ENCODE results near the gene IQSEC3.

DNA sequence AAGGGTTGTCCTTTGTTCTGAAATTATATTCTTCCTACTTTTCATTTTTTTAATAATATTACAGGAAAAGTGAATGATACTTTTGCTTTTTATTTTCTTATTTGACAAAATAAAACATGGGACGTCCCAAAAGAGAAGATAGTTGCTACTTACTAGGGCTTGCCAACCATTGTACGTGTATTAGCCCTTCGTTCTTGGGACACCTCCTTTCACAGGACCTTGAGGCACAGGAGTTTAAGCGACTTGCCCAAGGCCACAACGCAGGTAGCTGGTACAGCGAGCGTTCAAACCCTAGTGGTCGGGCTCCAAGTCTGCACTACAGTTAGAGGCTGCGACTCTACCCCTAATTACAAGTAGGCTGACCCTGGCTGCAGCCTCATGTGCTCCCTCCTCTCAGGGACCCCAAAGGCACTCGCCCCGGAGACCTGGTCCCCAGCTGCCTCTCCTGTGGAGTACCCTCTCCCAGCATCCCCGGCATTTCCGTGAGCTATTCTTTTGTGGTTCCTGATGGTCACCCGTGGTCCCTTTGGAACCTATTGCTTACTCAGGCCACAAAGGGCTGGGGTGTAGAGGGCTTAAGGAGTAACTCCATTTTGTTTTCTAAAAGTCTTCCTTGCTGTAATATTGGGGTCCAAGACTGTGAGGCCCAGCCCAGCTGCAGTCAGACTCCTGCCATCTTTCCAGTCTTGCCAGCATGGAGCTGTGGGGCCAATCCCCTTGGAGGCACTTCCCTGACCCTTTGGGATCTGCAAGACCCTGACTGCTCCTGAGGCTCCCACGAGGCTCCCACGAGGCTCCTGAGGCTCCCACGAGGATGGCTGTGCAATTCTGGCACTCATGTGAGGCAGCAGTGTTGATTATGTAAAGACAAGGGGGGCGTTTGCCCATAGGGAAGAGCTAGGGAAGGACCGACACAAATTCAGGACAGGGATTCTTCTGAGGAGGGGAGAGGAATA, 49.7 kb downstream of the IQSEC3 start:
- TF ChIP-seq, protein P1, sequence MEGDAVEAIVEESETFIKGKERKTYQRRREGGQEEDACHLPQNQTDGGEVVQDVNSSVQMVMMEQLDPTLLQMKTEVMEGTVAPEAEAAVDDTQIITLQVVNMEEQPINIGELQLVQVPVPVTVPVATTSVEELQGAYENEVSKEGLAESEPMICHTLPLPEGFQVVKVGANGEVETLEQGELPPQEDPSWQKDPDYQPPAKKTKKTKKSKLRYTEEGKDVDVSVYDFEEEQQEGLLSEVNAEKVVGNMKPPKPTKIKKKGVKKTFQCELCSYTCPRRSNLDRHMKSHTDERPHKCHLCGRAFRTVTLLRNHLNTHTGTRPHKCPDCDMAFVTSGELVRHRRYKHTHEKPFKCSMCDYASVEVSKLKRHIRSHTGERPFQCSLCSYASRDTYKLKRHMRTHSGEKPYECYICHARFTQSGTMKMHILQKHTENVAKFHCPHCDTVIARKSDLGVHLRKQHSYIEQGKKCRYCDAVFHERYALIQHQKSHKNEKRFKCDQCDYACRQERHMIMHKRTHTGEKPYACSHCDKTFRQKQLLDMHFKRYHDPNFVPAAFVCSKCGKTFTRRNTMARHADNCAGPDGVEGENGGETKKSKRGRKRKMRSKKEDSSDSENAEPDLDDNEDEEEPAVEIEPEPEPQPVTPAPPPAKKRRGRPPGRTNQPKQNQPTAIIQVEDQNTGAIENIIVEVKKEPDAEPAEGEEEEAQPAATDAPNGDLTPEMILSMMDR (IDR thresholded peaks at IDR 0.05) = no peak
- TF ChIP-seq POLR2A (IDR thresholded peaks at IDR 0.05) = no peak

Measured in body of pancreas (tissue), 4 donors.